NCI-H446 (cell line): ENCODE results near the gene SPDYA.

Experiments
- DNase-seq, 2 experiments: peaks; one replicate each; lab custom pipeline; 2025; lab: John Stamatoyannopoulos, UW

The SPDYA gene

GRCh38 chr2:28828382-28828781 lies 17.7 kb downstream of the SPDYA start:
- DNase-seq = no peak

GRCh38 chr2:28833740-28834470 lies 23.3 kb downstream of the SPDYA start:
- DNase-seq = no peak

DNA sequence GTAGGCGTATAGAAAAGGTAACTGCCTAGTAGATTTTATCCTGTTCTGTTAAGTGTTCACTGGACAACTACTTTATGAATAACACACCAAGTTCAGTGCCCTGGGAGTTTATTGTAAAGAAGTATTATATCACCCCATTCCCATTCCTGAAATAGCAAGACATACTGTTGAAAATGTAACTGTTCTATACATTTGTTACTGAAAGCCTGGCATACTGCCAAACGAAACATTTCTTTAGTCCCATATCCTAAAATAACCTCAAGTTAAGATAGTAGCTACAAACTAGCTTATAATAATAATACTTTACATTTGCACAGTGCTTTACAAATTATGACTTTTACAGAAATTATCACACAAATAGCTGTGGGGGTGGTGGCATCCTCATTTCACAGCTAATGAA lies 25.1 kb downstream of the SPDYA start:
- DNase-seq = no peak

DNA sequence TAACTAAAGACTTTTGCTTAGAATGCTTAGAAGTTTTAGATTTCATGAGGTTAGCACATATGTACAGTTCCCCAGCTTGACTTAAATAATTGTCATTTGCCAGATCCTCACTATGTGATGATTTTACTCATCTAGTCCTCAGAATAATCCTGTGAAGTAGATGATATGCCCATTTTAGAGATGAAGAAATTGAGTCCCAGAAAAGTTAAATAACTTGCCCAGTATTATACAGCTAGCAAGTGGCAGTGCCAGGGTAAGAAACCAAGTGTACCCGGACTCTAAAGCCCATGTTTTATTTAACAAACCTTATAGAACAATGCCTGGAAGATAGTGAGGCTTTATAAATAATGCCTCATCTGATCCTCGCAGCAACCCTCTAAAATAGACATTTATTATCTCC lies 28.3 kb downstream of the SPDYA start:
- no peak for DNase-seq

- DNase-seq = no peak
Measured at GRCh38 chr2:28842042-28842441, 31.4 kb downstream of the SPDYA start.

- no peak for DNase-seq
Measured at GRCh38 chr2:28855193-28855592, 44.6 kb downstream of the SPDYA start.

DNA sequence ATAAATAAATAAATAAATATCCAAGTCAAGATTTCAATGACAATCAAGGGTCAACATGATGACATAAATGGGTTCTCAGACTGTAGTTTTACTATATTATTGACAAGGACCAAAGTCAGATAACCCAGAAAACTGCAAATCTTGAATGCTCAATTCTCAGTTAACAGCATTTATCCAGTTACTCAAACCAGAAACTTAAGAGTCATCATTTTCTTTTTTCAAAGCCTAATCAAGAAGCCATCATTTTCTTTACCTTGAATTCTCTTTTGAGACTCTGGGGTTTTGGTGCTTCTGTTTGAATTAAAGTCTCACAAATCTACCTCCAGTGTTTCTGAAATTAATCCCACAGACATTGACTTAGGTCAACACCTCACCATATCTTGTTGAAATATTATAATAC lies 45.3 kb downstream of the SPDYA start:
- no peak for DNase-seq

DNA sequence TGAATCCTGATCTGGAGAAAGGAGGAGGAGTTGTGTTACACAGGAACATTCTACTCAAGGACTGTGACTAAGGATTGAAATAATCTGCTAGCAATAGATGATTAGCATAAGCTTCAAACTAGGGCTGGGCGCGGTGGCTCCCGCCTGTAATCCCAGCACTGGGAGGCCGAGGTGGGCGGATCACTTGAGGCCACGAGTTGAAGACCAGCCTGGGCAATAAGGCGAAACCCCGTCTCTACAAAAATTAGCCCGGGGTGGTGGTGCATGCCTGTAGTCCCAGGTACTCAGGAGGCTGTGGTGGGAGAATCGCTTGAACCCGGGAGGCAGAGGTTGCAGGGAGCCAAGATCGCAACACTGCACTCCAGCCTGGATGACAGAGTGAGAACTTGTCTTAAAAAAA lies 58.0 kb downstream of the SPDYA start:
- DNase-seq = no peak

- DNase-seq = no peak
Measured at GRCh38 chr2:28869494-28870145, 59.0 kb downstream of the SPDYA start.

GRCh38 chr2:28870146-28870891 lies 59.7 kb downstream of the SPDYA start, which contains the start of gene TRMT61B:
Gene TRMT61B, minus strand, starts transcription at chr2:28870309. Its CDS starts 32 bp downstream, at chr2:28870277.
- peak; percentile 84 to 96 for DNase-seq

DNA sequence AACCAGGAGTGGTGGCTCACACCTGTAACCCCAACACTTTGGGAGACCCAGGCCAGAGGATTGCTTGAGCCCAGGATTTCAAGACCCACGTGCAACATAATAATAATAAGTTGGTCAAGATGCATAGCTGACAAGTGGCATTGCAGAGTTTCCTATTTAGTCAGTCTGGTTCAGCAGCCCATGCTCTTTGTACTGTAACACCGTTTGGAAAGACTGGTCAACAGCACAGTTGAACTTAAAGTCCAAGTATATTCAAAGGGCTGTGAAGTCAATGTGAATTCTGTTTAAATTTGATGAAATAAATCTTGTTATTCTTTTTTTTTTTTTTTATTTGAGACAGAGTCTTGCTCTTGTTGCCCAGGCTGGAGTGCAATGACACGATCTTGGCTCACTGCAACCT lies 61.0 kb downstream of the SPDYA start:
- DNase-seq = no peak

DNA sequence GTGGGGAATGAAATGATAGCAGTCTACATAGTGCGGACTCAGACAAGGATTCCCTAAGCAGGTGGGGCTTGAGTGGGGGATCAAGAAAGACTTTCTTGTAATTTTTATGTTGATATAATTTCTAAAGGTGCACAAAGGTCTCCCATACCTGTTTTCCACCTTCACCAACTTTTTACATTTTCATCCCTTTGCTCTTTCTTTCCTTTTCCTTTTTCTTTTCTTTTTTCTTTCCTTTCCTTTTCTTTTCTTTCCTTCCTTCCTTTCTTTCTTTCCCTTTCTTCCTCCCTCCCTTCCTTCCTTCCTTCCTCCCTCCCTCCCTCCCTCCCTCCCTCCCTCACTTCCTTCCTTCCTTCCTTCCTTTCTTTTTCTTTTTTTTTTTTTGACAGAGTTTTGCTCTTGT lies 69.6 kb downstream of the SPDYA start:
- no peak for DNase-seq

- DNase-seq = no peak
Measured at GRCh38 chr2:28893488-28893887, 82.9 kb downstream of the SPDYA start.

- peak; percentile 93 to 97 for DNase-seq
Measured at GRCh38 chr2:28894470-28895188, 84.0 kb downstream of the SPDYA start, which contains the start of gene WDR43. Gene WDR43, plus strand, starts transcription at chr2:28894667. Its CDS starts 32 bp downstream, at chr2:28894699.

DNA sequence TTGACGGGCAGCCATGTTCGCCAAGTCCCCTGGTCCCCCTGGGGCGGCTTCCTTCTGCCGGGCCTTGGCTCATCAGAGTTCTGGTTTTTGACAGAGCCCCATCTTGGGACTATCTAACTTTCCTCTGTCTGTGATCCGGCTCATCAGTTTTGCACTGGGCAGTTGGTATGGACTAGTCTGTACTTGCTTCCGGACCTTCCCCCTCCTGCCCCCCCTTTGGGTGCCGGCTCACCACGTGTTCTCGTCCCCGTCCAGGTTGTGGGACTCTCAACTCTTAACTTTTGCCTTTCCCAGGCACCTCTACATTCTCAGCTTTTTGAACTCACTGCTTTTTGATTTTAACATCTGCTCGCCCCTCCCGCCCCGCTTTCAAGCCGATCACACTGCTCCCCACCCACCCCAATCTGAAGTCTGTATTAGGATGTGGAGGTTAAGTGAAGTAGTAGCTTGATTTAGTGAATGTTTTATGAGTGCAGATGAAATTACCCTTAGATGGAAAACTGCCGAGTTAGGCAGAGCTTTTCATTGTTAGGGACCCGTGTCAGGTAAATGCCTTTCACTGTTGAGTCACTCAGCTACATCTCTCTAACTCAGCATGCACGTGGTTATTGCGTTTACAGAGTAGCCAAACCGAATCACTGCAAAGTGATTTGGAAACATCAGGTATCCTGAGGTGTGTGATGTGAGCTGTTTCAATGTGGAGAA lies 84.7 kb downstream of the SPDYA start:
- DNase-seq = peak in 1 of 2 experiments; percentile 41

GRCh38 chr2:28896906-28897305 lies 86.3 kb downstream of the SPDYA start:
- DNase-seq = no peak

- no peak for DNase-seq
Measured at GRCh38 chr2:28898048-28898447, 87.4 kb downstream of the SPDYA start.
